Osteoblast (primary cell): ENCODE measurements around the gene CIBAR2. TPM values are rescaled to one million over a fixed set of nuclear protein-coding genes. Genes with fewer than 3 reads are reported as not detected.

Experiments used
- DNase-seq: peaks from one replicate; pipeline ENCODE4 v3.0.0; 2011; ENCODE audit warnings: low spot score, mixed read lengths; ENCODE audit not compliant: insufficient read length; ENCODE audit errors: missing footprints
- H2AFZ ChIP-seq: 2 replicates; pipeline ENCODE4 v1.6.0; 2011; ENCODE audit warnings: mild to moderate bottlenecking, low read length
- H3K27ac ChIP-seq: 2 replicates; pipeline ENCODE4 v1.5.1; 2011; ENCODE audit warnings: mild to moderate bottlenecking, low read depth, low read length, moderate library complexity
- H3K27me3 ChIP-seq: 2 replicates; pipeline ENCODE4 v1.6.0; 2012; ENCODE audit warnings: mild to moderate bottlenecking, control low read depth, inconsistent platforms, low read length, moderate library complexity; ENCODE audit not compliant: insufficient read depth
- H3K36me3 ChIP-seq: 2 replicates; pipeline ENCODE4 v1.5.1; 2011; ENCODE audit warnings: mild to moderate bottlenecking, low read length, control low read depth, moderate library complexity; ENCODE audit not compliant: insufficient read depth
- H3K4me1 ChIP-seq: 2 replicates; pipeline ENCODE4 v1.5.1; 2011; ENCODE audit warnings: mild to moderate bottlenecking, low read length, control low read depth, moderate library complexity; ENCODE audit not compliant: insufficient read depth
- H3K4me2 ChIP-seq: 2 replicates; pipeline ENCODE4 v1.6.0; 2011; ENCODE audit warnings: mild to moderate bottlenecking, low read length; ENCODE audit not compliant: insufficient read depth
- H3K4me3 ChIP-seq: fragments of 200-600 bp; sonication (generic); 3 replicates; pipeline ENCODE4 v1.5.1; 2012; ENCODE audit warnings: mild to moderate bottlenecking, low read length, inconsistent platforms; ENCODE audit not compliant: insufficient read depth
- H3K79me2 ChIP-seq: 2 replicates; pipeline ENCODE4 v1.6.0; 2012; ENCODE audit warnings: mild to moderate bottlenecking, low read length, control low read depth, inconsistent platforms; ENCODE audit not compliant: insufficient read depth
- H3K9me3 ChIP-seq: 2 replicates; pipeline ENCODE4 v1.5.1; 2011; ENCODE audit warnings: low read depth, low read length, control low read depth
- H4K20me1 ChIP-seq: 2 replicates; pipeline ENCODE4 v1.6.0; 2012; ENCODE audit warnings: mild to moderate bottlenecking, low read length, control low read depth; ENCODE audit not compliant: insufficient read depth
- CTCF ChIP-seq: IDR thresholded peaks from 2 replicates; pipeline ENCODE4 v1.5.1; 2011; ENCODE audit warnings: mild to moderate bottlenecking, low read depth, low read length, moderate library complexity; ENCODE audit errors: extremely low read depth
- total RNA-seq: library from RNA; depleted of rRNA; stranded (reverse); fragments of >200 nt; gene quantifications from 2 replicates; pipeline ENCODE4 v1.2.3, GENCODE V29; 2012

Gene CIBAR2
- total RNA-seq, 1 donor = under 0.01 TPM

GRCh38 chr16:85107083-85107482 is 5.2 kb downstream of the CIBAR2 start:
- peaks cover 9% of the 10 kb centered on the region for H3K27me3 ChIP-seq
- TF ChIP-seq CTCF = no peak

GRCh38 chr16:85105475-85105874 is 6.8 kb downstream of the CIBAR2 start:
- Histone ChIP-seq H3K4me1 (no peaks in the 10 kb centered on the region), H3K4me2 (no peak overlapping the region), H3K27ac (no peak overlapping the region), H3K27me3 (peaks cover 9% of the 10 kb centered on the region), H3K4me3 (no peak overlapping the region), H3K9me3 (no peaks in the 10 kb centered on the region), H4K20me1 (no peaks in the 10 kb centered on the region), H3K36me3 (no peaks in the 10 kb centered on the region), H2AFZ (no peak overlapping the region), H3K79me2 (no peaks in the 10 kb centered on the region)
- DNase-seq = peak; percentile 58
- TF ChIP-seq CTCF = no peak

More at GRCh38 chr16:85107083-85107482, 5.2 kb downstream of the CIBAR2 start:
- DNase-seq = peak; percentile 68
- no peak overlapping the region for H3K4me3 ChIP-seq
- no peaks in the 10 kb centered on the region for H3K79me2 ChIP-seq
- no peaks in the 10 kb centered on the region for H3K4me1 ChIP-seq
- H3K9me3 ChIP-seq = no peaks in the 10 kb centered on the region
- no peaks in the 10 kb centered on the region for H4K20me1 ChIP-seq
- no peak overlapping the region for H3K4me2 ChIP-seq
- H2AFZ ChIP-seq = no peak overlapping the region
- H3K27ac ChIP-seq = no peak overlapping the region
- H3K36me3 ChIP-seq = no peaks in the 10 kb centered on the region

GRCh38 chr16:85104821-85105391 is 7.4 kb downstream of the CIBAR2 start:
- Histone ChIP-seq H3K9me3 (no peaks in the 10 kb centered on the region), H3K79me2 (no peaks in the 10 kb centered on the region), H3K36me3 (no peaks in the 10 kb centered on the region), H4K20me1 (no peaks in the 10 kb centered on the region), H3K4me3 (no peak overlapping the region), H3K27me3 (peaks cover 9% of the 10 kb centered on the region), H3K4me2 (no peak overlapping the region), H2AFZ (no peak overlapping the region), H3K27ac (no peak overlapping the region), H3K4me1 (no peaks in the 10 kb centered on the region)
- TF ChIP-seq CTCF = no peak
- DNase-seq = peak; percentile 76

GRCh38 chr16:85104147-85104546 is 8.1 kb downstream of the CIBAR2 start:
- no peaks in the 10 kb centered on the region for H3K9me3 ChIP-seq
- no peaks in the 10 kb centered on the region for H3K36me3 ChIP-seq
- no peak overlapping the region for H2AFZ ChIP-seq
- H3K27me3 ChIP-seq = peaks cover 9% of the 10 kb centered on the region
- no peak overlapping the region for H3K4me3 ChIP-seq
- H4K20me1 ChIP-seq = no peaks in the 10 kb centered on the region
- H3K4me2 ChIP-seq = no peak overlapping the region
- no peak overlapping the region for H3K27ac ChIP-seq
- no peak for TF ChIP-seq CTCF
- peak; percentile 56 for DNase-seq
- no peaks in the 10 kb centered on the region for H3K79me2 ChIP-seq
- H3K4me1 ChIP-seq = no peaks in the 10 kb centered on the region
